Loucy (cell line): Measurements from ENCODE around the gene OR2Z1.

Experiments
- H2AFZ ChIP-seq: fragments of 200-600 bp; sonication (generic); 2 replicates; pipeline ENCODE4 v1.6.0; 2016; ENCODE audit warnings: antibody characterized with exemption, mild to moderate bottlenecking, low read length, moderate library complexity
- H3F3A ChIP-seq: fragments of 200-600 bp; 2 replicates; pipeline ENCODE4 v1.6.0; 2016; ENCODE audit warnings: antibody characterized with exemption, low read depth, mild to moderate bottlenecking
- H3K27me3 ChIP-seq: fragments of 200-600 bp; sonication (generic); 2 replicates; pipeline ENCODE4 v1.6.1; 2014; ENCODE audit warnings: low read length, mild to moderate bottlenecking; ENCODE audit not compliant: insufficient read depth, poor library complexity, severe bottlenecking
- H3K36me3 ChIP-seq: fragments of 200-600 bp; sonication (generic); 2 replicates; pipeline ENCODE4 v1.6.1; 2016; ENCODE audit warnings: low read length; ENCODE audit not compliant: insufficient read depth
- H3K4me1 ChIP-seq: fragments of 200-600 bp; sonication (generic); 2 replicates; pipeline ENCODE4 v1.5.1; 2014; ENCODE audit warnings: low read length, mild to moderate bottlenecking; ENCODE audit not compliant: insufficient read depth, poor library complexity, severe bottlenecking
- H3K4me2 ChIP-seq: fragments of 200-600 bp; sonication (generic); 2 replicates; pipeline ENCODE4 v1.6.0; 2014; ENCODE audit warnings: antibody characterized with exemption, low read length, low read depth, mild to moderate bottlenecking; ENCODE audit not compliant: poor library complexity, severe bottlenecking
- H3K4me3 ChIP-seq: fragments of 200-600 bp; sonication (generic); 2 replicates; pipeline ENCODE4 v1.5.1; 2014; ENCODE audit warnings: low read length, mild to moderate bottlenecking, mixed read lengths; ENCODE audit not compliant: poor library complexity, severe bottlenecking
- H3K79me2 ChIP-seq: fragments of 200-600 bp; sonication (generic); 2 replicates; pipeline ENCODE4 v1.6.1; 2014; ENCODE audit warnings: low read length; ENCODE audit not compliant: insufficient read depth
- H3K9ac ChIP-seq: fragments of 200-600 bp; sonication (generic); 2 replicates; pipeline ENCODE4 v1.6.0; 2014; ENCODE audit warnings: mild to moderate bottlenecking, low read depth, low read length, moderate library complexity; ENCODE audit not compliant: poor library complexity, severe bottlenecking
- H3K9me2 ChIP-seq: fragments of 200-600 bp; sonication (generic); replicated peaks from 2 replicates; pipeline ENCODE4 v1.6.1; 2016; ENCODE audit warnings: low read depth, low read length, mixed read lengths
- H3K9me3 ChIP-seq: fragments of 200-600 bp; sonication (generic); 2 replicates; pipeline ENCODE4 v1.6.1; 2014; ENCODE audit warnings: mild to moderate bottlenecking, antibody characterized with exemption, low read length, low read depth; ENCODE audit not compliant: insufficient read depth
- H4K20me1 ChIP-seq: fragments of 200-600 bp; sonication (generic); 2 replicates; pipeline ENCODE4 v1.6.0; 2014; ENCODE audit warnings: antibody characterized with exemption, low read length, mild to moderate bottlenecking; ENCODE audit not compliant: insufficient read depth, poor library complexity, severe bottlenecking
- CTCF ChIP-seq: fragments of 200-600 bp; sonication (generic); conservative IDR thresholded peaks from 2 replicates; pipeline ENCODE4 v1.5.1; 2014; ENCODE audit warnings: mild to moderate bottlenecking, antibody characterized with exemption, low read length
- EZH2phosphoT487 ChIP-seq: fragments of 200-600 bp; IDR thresholded peaks from 2 replicates; pipeline ENCODE4 v1.6.1; 2018; ENCODE audit warnings: antibody characterized with exemption, mild to moderate bottlenecking, moderate library complexity, borderline replicate concordance

OR2Z1 gene

GRCh38 chr19:8688930-8689329, 32.5 kb upstream of the OR2Z1 start:
- no peaks in the 10 kb centered on the region for H3K9me3 ChIP-seq
- no peaks in the 10 kb centered on the region for H3F3A ChIP-seq
- H4K20me1 ChIP-seq = no peaks in the 10 kb centered on the region
- H3K9me2 ChIP-seq = no peaks in the 10 kb centered on the region
- H3K4me3 ChIP-seq = no peak overlapping the region
- H3K27me3 ChIP-seq = no peaks in the 10 kb centered on the region
- no peak overlapping the region for H3K9ac ChIP-seq
- no peaks in the 10 kb centered on the region for H3K79me2 ChIP-seq
- no peaks in the 10 kb centered on the region for H3K36me3 ChIP-seq
- no peak overlapping the region for H2AFZ ChIP-seq
- no peak for TF ChIP-seq EZH2phosphoT487
- TF ChIP-seq CTCF = no peak
- H3K4me2 ChIP-seq = no peak overlapping the region
- H3K4me1 ChIP-seq = peaks cover 26% of the 10 kb centered on the region

GRCh38 chr19:8690753-8691539, 30.5 kb upstream of the OR2Z1 start:
- H3K4me1 ChIP-seq = peaks cover 23% of the 10 kb centered on the region
- no peaks in the 10 kb centered on the region for H3K27me3 ChIP-seq
- no peak overlapping the region for H3K4me2 ChIP-seq
- no peaks in the 10 kb centered on the region for H3K36me3 ChIP-seq
- no peak overlapping the region for H2AFZ ChIP-seq
- no peaks in the 10 kb centered on the region for H3K79me2 ChIP-seq
- no peaks in the 10 kb centered on the region for H4K20me1 ChIP-seq
- H3K9ac ChIP-seq = no peak overlapping the region
- TF ChIP-seq EZH2phosphoT487 = no peak
- TF ChIP-seq CTCF = no peak
- no peak overlapping the region for H3K4me3 ChIP-seq
- H3K9me3 ChIP-seq = no peaks in the 10 kb centered on the region
- H3K9me2 ChIP-seq = no peaks in the 10 kb centered on the region
- no peaks in the 10 kb centered on the region for H3F3A ChIP-seq

GRCh38 chr19:8695501-8695900, 25.9 kb upstream of the OR2Z1 start:
- Histone ChIP-seq H3K4me1 (peaks cover 31% of the 10 kb centered on the region), H4K20me1 (no peaks in the 10 kb centered on the region), H3K27me3 (no peaks in the 10 kb centered on the region), H3K4me3 (no peak overlapping the region), H3K9me2 (no peaks in the 10 kb centered on the region), H3F3A (no peaks in the 10 kb centered on the region), H3K79me2 (no peaks in the 10 kb centered on the region), H3K9ac (no peak overlapping the region), H3K36me3 (no peaks in the 10 kb centered on the region), H2AFZ (no peak overlapping the region), H3K4me2 (no peak overlapping the region), H3K9me3 (no peaks in the 10 kb centered on the region)
- TF ChIP-seq CTCF = no peak
- TF ChIP-seq EZH2phosphoT487 = no peak
